Endothelial cell (in vitro differentiated cells): Measurements from ENCODE around the gene ZNF628. TPM values are rescaled to one million over a fixed set of nuclear protein-coding genes. Genes with fewer than 3 reads are reported as not detected.

Experiments used
- DNase-seq: peaks from one replicate; pipeline ENCODE4 v3.0.0; 2021; ENCODE audit warnings: low spot score
- H3K27ac Mint-ChIP-seq: one replicate; pipeline ENCODE4 v1.8.0; 2021; ENCODE audit warnings: mixed read lengths, inconsistent platforms; ENCODE audit not compliant: unreplicated experiment
- H3K27me3 Mint-ChIP-seq: one replicate; pipeline ENCODE4 v1.8.0; 2021; ENCODE audit warnings: mild to moderate bottlenecking, moderate library complexity, mixed read lengths, inconsistent platforms; ENCODE audit not compliant: unreplicated experiment
- H3K36me3 Mint-ChIP-seq: one replicate; pipeline ENCODE4 v1.8.0; 2021; ENCODE audit warnings: mild to moderate bottlenecking, low read depth, mixed read lengths, inconsistent platforms; ENCODE audit not compliant: unreplicated experiment
- H3K4me1 Mint-ChIP-seq: one replicate; pipeline ENCODE4 v1.8.0; 2021; ENCODE audit warnings: mild to moderate bottlenecking, mixed read lengths, inconsistent platforms; ENCODE audit not compliant: unreplicated experiment
- H3K4me3 Mint-ChIP-seq: one replicate; pipeline ENCODE4 v1.8.0; 2021; ENCODE audit warnings: mild to moderate bottlenecking, mixed read lengths, inconsistent platforms; ENCODE audit not compliant: unreplicated experiment
- H3K9me3 Mint-ChIP-seq: one replicate; pipeline ENCODE4 v1.8.0; 2021; ENCODE audit warnings: mixed read lengths, inconsistent platforms; ENCODE audit not compliant: unreplicated experiment
- CTCF ChIP-seq: fragments of 200-600 bp; sonication (generic); IDR thresholded peaks from one replicate; pipeline ENCODE4 v1.5.0; 2021; ENCODE audit warnings: antibody characterized with exemption; ENCODE audit not compliant: unreplicated experiment
- total RNA-seq: library from RNA; stranded (reverse); fragmentation: NEBNext Ultra II Directional; extraction: Animal tissue kit (Norgen Biotek cat#: 25700); gene quantifications from one replicate; pipeline ENCODE4 v1.2.1, GENCODE V29; 2021; ENCODE audit not compliant: unreplicated experiment

ZNF628 gene
- total RNA-seq, 1 donor from 2014 or later: 8.7 TPM

- no peak for TF ChIP-seq CTCF
- no peaks in the 10 kb centered on the region for H3K36me3 Mint-ChIP-seq
These were observed 15.0 kb upstream of the ZNF628 start, which contains the start of gene ISOC2 for GRCh38 chr19:55461259-55461973. TSS of gene ISOC2 (minus strand) at chr19:55461642. CDS start at chr19:55456486, 5,156 bp downstream.

GRCh38 chr19:55461974-55462626 lies 14.3 kb upstream of the ZNF628 start:
- no peaks in the 10 kb centered on the region for H3K4me1 Mint-ChIP-seq
- no peak overlapping the region for H3K27ac Mint-ChIP-seq
- DNase-seq: no peak
- H3K27me3 Mint-ChIP-seq: peaks cover 12% of the 10 kb centered on the region
- H3K4me3 Mint-ChIP-seq: peak overlapping the region; percentile 90
- H3K9me3 Mint-ChIP-seq: no peaks in the 10 kb centered on the region
- no peaks in the 10 kb centered on the region for H3K36me3 Mint-ChIP-seq
- TF ChIP-seq CTCF: no peak

More at GRCh38 chr19:55461259-55461973, 15.0 kb upstream of the ZNF628 start, which contains the start of gene ISOC2:
- peak; percentile 100 for DNase-seq
- Mint-ChIP-seq H3K27me3 (peaks cover 11% of the 10 kb centered on the region), H3K4me3 (peak within 1 kb of the TSS; percentile 90), H3K4me1 (no peaks in the 10 kb centered on the region), H3K9me3 (no peaks in the 10 kb centered on the region), H3K27ac (peak within 1 kb of the TSS; percentile 43)

GRCh38 chr19:55462722-55463121 lies 13.7 kb upstream of the ZNF628 start:
- Mint-ChIP-seq H3K9me3 (no peaks in the 10 kb centered on the region), H3K36me3 (no peaks in the 10 kb centered on the region), H3K27ac (no peak overlapping the region), H3K27me3 (peaks cover 13% of the 10 kb centered on the region), H3K4me1 (no peaks in the 10 kb centered on the region), H3K4me3 (peak overlapping the region; percentile 70)
- TF ChIP-seq CTCF: no peak
- DNase-seq: no peak

- Mint-ChIP-seq H3K9me3 (no peaks in the 10 kb centered on the region), H3K4me3 (no peak overlapping the region), H3K36me3 (no peaks in the 10 kb centered on the region)
These were observed 12.8 kb upstream of the ZNF628 start for GRCh38 chr19:55463583-55464031.

More at GRCh38 chr19:55463583-55464031, 12.8 kb upstream of the ZNF628 start:
- Mint-ChIP-seq H3K27ac (no peak overlapping the region), H3K4me1 (no peaks in the 10 kb centered on the region), H3K27me3 (peaks cover 13% of the 10 kb centered on the region)
- no peak for TF ChIP-seq CTCF
- no peak for DNase-seq
